ENCODE results near the gene STARD8. TPM values are rescaled to one million over a fixed set of nuclear protein-coding genes. Genes with fewer than 3 reads are reported as not detected.

Gene STARD8
- total and polyA plus RNA-seq, 7 donors = 4.2 to 25.8 (median 8.8) TPM

GRCh38 chrX:68754406-68754805 is 106.9 kb downstream of the STARD8 start:
- H3K4me3 ChIP-seq = no peak overlapping the region
- intact Hi-C loops (cut with DNase I) = loop anchor here in 1 of 2 donors (10.0 kb wide), 1 partner anchor 270 kb away; no protein-coding TSS in a partner anchor
- H3K4me1 ChIP-seq = no peaks in the 10 kb centered on the region
- TF ChIP-seq CTCF (IDR thresholded peaks at IDR 0.05) = no peak
- no peak for ATAC-seq
- H3K9me3 ChIP-seq = no peaks in the 10 kb centered on the region
- 64 to 88% (median 81%) methylated on average over 7 of the region's 7 CpGs for WGBS, 3 donors
- peaks cover 0 to 23% (median 0%) of the 10 kb centered on the region in 3 donors for H3K27me3 ChIP-seq (ENCODE audit: insufficient read depth in 3 of 3, low read length in 2 of 3)
- H3K27ac ChIP-seq = no peak overlapping the region
- H3K36me3 ChIP-seq (ENCODE audit: insufficient read depth in 1 of 2, low read depth in 1 of 2) = no peaks in the 10 kb centered on the region
- DNase-seq = no peak

- Histone ChIP-seq H3K4me3 (no peak overlapping the region), H3K36me3 (ENCODE audit: insufficient read depth in 1 of 2, low read depth in 1 of 2) (no peaks in the 10 kb centered on the region), H3K9me3 (no peaks in the 10 kb centered on the region), H3K27ac (no peak overlapping the region), H3K27me3 (ENCODE audit: insufficient read depth in 3 of 3, low read length in 2 of 3) (peaks cover 0 to 23% (median 0%) of the 10 kb centered on the region in 3 donors), H3K4me1 (no peaks in the 10 kb centered on the region)
- intact Hi-C loops (cut with DNase I) = loop anchor here in 1 of 2 donors (10.0 kb wide), 1 partner anchor 269 kb away; no protein-coding TSS in a partner anchor
- ATAC-seq (no peak), DNase-seq (no peak)
- 65 to 84% (median 72%) methylated on average over 3 of the region's 3 CpGs for WGBS, 3 donors
- TF ChIP-seq CTCF (IDR thresholded peaks at IDR 0.05) = no peak
Observed at GRCh38 chrX:68755616-68756125, 108.2 kb downstream of the STARD8 start.

GRCh38 chrX:68757331-68757730 is 109.9 kb downstream of the STARD8 start:
- no peak for TF ChIP-seq CTCF (IDR thresholded peaks at IDR 0.05)
- intact Hi-C loops (cut with DNase I) = loop anchor here in 1 of 2 donors (10.0 kb wide), 1 partner anchor 267 kb away; no protein-coding TSS in a partner anchor
- Histone ChIP-seq H3K4me1 (no peaks in the 10 kb centered on the region), H3K27ac (no peak overlapping the region), H3K36me3 (ENCODE audit: insufficient read depth in 1 of 2, low read depth in 1 of 2) (no peaks in the 10 kb centered on the region), H3K9me3 (no peaks in the 10 kb centered on the region), H3K4me3 (no peak overlapping the region), H3K27me3 (ENCODE audit: insufficient read depth in 3 of 3, low read length in 2 of 3) (peaks cover 0 to 25% (median 0%) of the 10 kb centered on the region in 3 donors)
- WGBS, 3 donors = 67 to 83% (median 73%) methylated on average over 4 of the region's 4 CpGs
- no peak for DNase-seq
- ATAC-seq = no peak

- intact Hi-C loops (cut with DNase I) = loop anchor here in 1 of 2 donors (10.0 kb wide), 1 partner anchor 267 kb away; no protein-coding TSS in a partner anchor
- no peak overlapping the region for H3K27ac ChIP-seq
- H3K36me3 ChIP-seq (ENCODE audit: insufficient read depth in 1 of 2, low read depth in 1 of 2) = no peaks in the 10 kb centered on the region
- H3K4me3 ChIP-seq = no peak overlapping the region
- H3K9me3 ChIP-seq = no peaks in the 10 kb centered on the region
- no peaks in the 10 kb centered on the region for H3K4me1 ChIP-seq
- H3K27me3 ChIP-seq (ENCODE audit: insufficient read depth in 3 of 3, low read length in 2 of 3) = peaks cover 0 to 22% (median 0%) of the 10 kb centered on the region in 3 donors
- TF ChIP-seq CTCF (IDR thresholded peaks at IDR 0.05) = no peak
- 26 to 54% (median 38%) methylated on average over 2 of the region's 2 CpGs for WGBS, 3 donors
- DNase-seq (no peak), ATAC-seq (no peak)
Observed at GRCh38 chrX:68757731-68758130, 110.3 kb downstream of the STARD8 start.

Data from psoas muscle (tissue), 8 donors.